SH-SY5Y (cell line): Measurements from ENCODE around the gene ARPC1A.

ENCODE experiments used
- GATA2 ChIP-seq: IDR thresholded peaks from 2 replicates; pipeline ENCODE4 v1.6.1; 2011; ENCODE audit warnings: mild to moderate bottlenecking, low read depth, low read length
- GATA3 ChIP-seq: IDR thresholded peaks from 2 replicates; pipeline ENCODE4 v1.6.1; 2011; ENCODE audit warnings: low read depth, mild to moderate bottlenecking, low read length, moderate library complexity

ARPC1A gene

GRCh38 chr7:99374111-99375064 lies 48.7 kb downstream of the ARPC1A start, which contains the start of gene ARPC1B:
TSS of gene ARPC1B (plus strand) at chr7:99374730. CDS start at chr7:99385715, 10,985 bp downstream.
- TF ChIP-seq GATA2 = no peak
- no peak for TF ChIP-seq GATA3

DNA sequence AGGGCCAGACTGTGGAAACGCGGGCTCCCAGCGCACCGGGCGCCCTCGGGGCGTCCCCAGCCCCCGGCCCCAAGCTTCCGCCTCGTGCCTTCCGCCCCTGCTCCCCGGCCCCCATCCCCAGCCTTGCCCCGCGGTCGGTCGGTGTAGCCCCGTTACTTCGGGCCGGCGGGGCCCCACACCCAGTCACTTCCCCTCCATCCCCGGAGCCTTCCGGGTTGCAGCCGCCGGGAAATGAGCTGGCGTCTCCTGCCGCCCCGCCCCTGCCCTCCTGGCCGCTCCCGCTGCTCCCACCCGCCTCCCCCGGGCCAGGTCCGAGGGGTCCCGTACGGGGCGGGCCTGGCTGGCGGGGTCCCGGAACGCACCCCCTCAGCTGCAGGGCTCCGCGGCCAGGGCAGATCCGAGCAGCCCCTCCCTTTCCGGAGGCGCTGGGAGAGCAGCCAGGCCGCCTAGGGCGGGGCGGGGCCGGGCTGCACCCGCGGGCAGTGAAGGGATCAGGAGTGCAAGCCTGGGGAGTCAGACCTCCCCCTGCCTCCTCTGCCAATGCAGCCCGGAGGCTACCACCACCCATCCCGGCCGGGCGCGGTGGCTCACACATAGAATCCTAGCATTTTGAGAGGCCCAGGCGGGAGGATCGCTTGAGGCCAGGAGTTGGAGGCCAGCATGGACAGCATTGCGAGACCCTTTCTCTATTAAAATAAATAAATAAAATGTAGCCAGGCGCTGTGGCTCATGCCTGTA lies 49.5 kb downstream of the ARPC1A start:
- TF ChIP-seq GATA3 = no peak
- no peak for TF ChIP-seq GATA2

DNA sequence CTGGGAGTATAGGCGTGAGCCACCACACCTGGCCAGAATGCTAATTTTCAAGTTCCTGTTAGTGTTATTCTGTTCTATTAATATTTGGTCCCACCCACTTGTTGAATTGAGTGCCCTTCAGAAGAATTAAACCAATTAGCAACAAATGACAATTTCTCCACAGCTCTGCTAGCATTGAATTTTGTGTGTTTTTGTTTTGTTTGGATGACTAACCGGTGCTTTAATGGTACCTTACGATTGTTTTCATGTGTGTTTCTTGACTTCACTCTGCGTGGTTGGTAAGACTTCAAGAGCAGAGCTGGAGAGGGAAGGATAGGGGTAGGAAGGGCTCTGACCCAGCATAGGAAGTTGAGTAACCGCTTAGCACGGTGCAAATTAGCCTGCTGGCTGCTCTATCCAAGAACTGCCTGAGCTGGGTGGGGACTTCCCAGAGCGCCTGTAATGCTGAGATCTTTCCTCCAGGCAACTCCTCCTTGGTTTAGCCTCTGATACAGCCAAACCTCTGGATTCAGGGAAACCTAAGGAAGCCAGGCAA lies 53.4 kb downstream of the ARPC1A start:
- TF ChIP-seq GATA3 (no peak), GATA2 (no peak)

- TF ChIP-seq GATA3 (no peak), GATA2 (no peak)
Measured at GRCh38 chr7:99380032-99380822, 54.5 kb downstream of the ARPC1A start.

DNA sequence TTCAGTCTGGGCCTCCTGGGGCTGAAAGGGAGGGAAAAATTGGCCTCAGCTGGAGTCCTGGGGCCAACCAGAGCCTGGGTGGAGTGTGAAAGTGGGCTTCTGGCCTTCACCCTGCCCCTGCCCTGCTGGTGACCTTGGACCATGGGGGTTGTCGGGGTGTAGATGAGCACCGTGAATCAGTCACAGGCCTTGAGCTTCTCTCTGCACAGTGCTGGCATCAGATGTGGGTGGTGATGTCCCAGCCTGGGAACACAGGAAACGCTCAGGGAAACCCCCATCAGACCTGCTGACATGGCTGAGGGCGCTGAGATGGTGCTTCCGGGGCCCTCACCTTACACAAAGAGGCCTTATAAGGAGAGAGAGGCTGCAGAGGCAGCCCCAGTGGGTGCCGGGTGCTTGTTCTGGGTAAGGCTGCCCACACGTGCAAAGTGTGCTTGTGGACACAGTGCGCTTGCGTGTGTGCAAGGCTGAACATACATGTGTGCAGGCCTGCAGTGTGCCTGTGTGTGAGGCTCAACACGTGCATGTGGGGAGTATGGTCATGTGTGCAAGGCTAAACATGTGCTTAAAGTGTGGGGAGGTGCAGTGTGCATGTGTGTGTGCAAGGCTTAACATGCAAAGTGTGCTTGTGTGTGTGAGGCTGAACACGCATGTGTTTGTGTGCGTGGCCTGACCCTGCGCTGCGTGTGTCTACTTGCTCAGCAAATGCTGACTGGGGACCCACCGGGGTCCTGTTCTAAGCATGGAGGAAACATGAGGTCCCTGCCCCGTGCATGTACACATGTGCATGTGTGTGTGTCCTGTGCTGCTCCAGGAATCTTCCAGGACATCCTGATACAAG lies 55.3 kb downstream of the ARPC1A start:
- TF ChIP-seq GATA2 = no peak
- TF ChIP-seq GATA3 = no peak

- TF ChIP-seq GATA3 (no peak), GATA2 (no peak; the same call in 1 of the 2 replicates)
Measured at GRCh38 chr7:99381664-99382075, 56.0 kb downstream of the ARPC1A start.

DNA sequence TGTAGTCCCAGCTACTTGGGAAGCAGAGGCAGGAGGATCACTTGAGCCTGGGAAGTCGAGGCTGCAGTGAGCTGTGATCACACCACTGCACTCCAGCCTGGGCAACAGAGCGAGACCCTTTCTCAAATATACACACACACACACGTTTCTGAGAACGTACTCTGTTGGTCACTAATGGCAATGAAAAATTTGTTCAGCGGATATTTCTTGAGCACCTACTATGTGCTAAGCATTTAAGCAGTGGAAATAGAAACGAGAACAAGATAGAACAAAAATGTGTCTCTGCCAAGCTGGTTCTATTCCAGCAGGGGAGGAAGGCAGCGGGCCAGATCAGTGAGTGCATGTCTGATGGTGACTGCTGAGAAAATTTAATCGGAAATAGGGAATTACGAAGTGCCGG lies 57.5 kb downstream of the ARPC1A start:
- TF ChIP-seq GATA3 (no peak), GATA2 (no peak)

- TF ChIP-seq GATA2 = no peak
- TF ChIP-seq GATA3 = no peak
Measured at GRCh38 chr7:99383791-99384370, 58.2 kb downstream of the ARPC1A start.

DNA sequence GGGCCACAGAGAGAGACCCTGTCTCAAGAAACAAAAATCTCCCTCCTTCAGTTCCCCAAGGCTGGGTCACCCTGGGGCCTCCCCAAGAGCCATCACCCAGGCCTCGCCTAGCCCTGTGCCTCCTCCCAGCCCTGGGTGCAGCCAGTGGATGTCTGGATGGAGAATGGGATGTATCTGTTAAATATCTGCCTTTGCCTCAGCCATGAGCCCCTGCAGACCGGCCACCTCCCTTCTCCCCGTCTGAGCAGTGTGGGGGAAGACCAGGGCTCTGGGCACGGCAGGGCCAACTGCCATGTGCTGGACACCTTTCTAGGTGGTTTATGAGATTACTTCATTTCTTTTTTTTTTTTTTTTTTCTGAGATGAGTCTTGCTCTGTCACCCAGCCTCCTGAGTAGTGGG lies 58.8 kb downstream of the ARPC1A start:
- TF ChIP-seq GATA2 (no peak), GATA3 (no peak)

GRCh38 chr7:99385564-99385963 lies 59.9 kb downstream of the ARPC1A start:
- TF ChIP-seq GATA2 = no peak
- TF ChIP-seq GATA3 = no peak

DNA sequence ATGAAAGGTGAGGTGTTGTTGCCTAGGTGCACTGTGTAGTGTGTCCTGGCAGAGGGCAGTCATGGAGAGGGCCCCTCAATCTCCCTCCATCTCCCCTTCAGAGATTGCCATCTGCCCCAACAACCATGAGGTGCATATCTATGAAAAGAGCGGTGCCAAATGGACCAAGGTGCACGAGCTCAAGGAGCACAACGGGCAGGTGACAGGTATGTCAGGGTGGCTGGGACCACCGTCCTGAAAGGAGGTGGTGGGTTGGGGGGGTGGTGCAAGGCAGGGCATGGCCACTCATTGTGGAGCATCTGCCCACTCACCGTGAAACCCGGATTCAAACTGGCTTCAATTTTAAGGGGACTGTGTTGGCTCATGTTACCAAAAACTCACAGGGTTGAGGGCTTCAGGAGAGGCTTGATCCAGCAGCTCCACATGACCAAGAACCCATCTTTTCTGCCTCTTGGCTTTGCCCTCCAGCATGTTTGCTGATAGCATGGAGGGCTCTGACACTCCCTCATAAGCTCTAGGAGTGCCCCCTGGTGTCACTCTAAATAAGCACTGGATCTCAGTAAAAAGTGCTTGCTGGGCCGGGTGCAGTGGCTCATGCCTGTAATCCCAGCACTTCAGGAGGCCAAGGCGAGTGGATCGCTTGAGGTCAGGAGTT lies 61.0 kb downstream of the ARPC1A start:
- TF ChIP-seq GATA3 (no peak), GATA2 (no peak)

- no peak for TF ChIP-seq GATA2
- no peak for TF ChIP-seq GATA3
Measured at GRCh38 chr7:99387912-99388311, 62.2 kb downstream of the ARPC1A start.

GRCh38 chr7:99389772-99390171 lies 64.1 kb downstream of the ARPC1A start:
- TF ChIP-seq GATA2 (no peak), GATA3 (no peak)
